Measurements from ENCODE around the gene UBE2H.
A peak's percentile ranks its signal among the peaks of the same experiment; 100 is the strongest.
"Not testable (repeated sequence)": the region's sequence is repeated elsewhere in the genome, so short reads cannot be mapped to it uniquely, and the experiment has no call there.

UBE2H gene

DNA sequence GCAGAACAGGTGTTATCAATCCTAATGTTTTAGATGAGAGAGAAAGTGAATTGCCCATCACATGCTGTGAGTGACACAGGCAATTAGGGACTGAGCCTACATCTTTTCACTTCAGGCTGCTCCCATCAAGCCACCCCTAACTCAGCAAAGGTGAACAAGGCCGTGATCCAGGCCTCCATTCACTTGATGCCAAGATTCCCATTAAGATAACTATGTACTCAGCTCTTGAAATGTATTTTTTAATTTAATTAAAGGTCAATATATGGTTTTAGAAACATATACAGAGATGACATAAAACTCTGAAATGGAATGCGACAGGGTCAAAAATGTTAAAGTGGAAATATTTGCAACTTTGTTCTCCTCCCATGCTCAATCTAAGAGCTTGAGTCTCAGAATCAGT, 27.9 kb upstream of the UBE2H start:
- Histone ChIP-seq H3K36me3 (ENCODE audit: insufficient read depth, insufficient read length, low read length) (no peaks in the 10 kb centered on the region), H3K9ac (ENCODE audit: insufficient read length, low read depth) (no peak overlapping the region), H3K9me3 (ENCODE audit: insufficient read depth, low read length) (no peaks in the 10 kb centered on the region), H3K4me3 (ENCODE audit: insufficient read length, low read depth) (no peak overlapping the region), H3K4me1 (ENCODE audit: insufficient read depth, insufficient read length) (no peaks in the 10 kb centered on the region), H3K27me3 (ENCODE audit: insufficient read depth, insufficient read length) (no peaks in the 10 kb centered on the region)
- TF ChIP-seq ZNF274 (IDR thresholded peaks at IDR 0.05; ENCODE audit: low read depth, low read length) (no peak), SUZ12 (IDR thresholded peaks at IDR 0.05; ENCODE audit: extremely low read depth, insufficient read depth, insufficient read length) (no peak), YY1 (IDR thresholded peaks at IDR 0.05; ENCODE audit: insufficient read depth, insufficient read length) (no peak)
- no peak for DNase-seq (ENCODE audit: low read depth, low spot score)

DNA sequence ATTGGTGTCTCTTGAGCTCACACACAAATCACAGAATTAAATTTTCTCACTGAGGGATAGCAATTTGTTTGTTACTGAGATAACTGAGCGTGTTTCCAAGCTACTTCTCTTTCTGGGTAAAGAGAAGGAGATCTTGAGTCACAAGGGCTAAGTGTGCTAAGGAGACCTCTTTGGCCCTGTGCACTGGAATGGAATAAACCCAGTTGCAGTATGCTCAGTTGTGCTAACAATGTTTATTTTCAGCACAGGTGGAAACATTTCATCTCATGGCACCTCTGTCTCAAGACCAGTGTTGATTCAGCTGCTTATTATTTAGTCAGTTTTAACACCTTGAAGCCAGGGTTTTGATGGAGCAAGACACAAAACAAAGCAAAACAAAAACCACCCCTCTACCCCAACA, 22.5 kb upstream of the UBE2H start:
- Histone ChIP-seq H3K4me3 (ENCODE audit: insufficient read length, low read depth) (no peak overlapping the region), H3K4me1 (ENCODE audit: insufficient read depth, insufficient read length) (no peaks in the 10 kb centered on the region), H3K9ac (ENCODE audit: insufficient read length, low read depth) (no peak overlapping the region), H3K36me3 (ENCODE audit: insufficient read depth, insufficient read length, low read length) (no peaks in the 10 kb centered on the region), H3K9me3 (ENCODE audit: insufficient read depth, low read length) (no peaks in the 10 kb centered on the region), H3K27me3 (ENCODE audit: insufficient read depth, insufficient read length) (no peaks in the 10 kb centered on the region)
- DNase-seq (ENCODE audit: low read depth, low spot score), result no peak
- TF ChIP-seq SUZ12 (IDR thresholded peaks at IDR 0.05; ENCODE audit: extremely low read depth, insufficient read depth, insufficient read length), result no peak
- no peak for TF ChIP-seq YY1 (IDR thresholded peaks at IDR 0.05; ENCODE audit: insufficient read depth, insufficient read length)
- no peak for TF ChIP-seq ZNF274 (IDR thresholded peaks at IDR 0.05; ENCODE audit: low read depth, low read length)

DNA sequence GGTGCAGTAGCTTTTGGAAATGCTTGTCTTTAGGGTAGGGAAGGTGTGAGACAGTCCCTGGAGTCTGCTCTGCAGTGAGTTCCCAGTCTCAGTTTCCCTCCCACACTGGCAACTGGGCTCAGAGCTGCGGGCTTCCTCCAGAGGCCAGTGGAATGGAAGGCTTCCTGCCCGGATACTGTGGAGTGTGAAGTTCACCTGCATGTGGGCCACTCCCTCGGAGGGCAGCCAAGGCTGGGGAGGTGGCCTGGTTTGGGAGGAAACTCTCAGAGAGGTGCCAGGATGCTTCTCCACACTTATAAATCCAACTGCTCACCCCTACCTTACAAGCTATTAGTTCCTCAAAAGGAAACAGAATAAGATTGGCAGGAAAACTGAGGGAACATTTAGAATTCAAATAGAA, 18.1 kb upstream of the UBE2H start:
- H3K27me3 ChIP-seq (ENCODE audit: insufficient read depth, insufficient read length), result no peaks in the 10 kb centered on the region
- H3K4me1 ChIP-seq (ENCODE audit: insufficient read depth, insufficient read length), result peaks cover 8% of the 10 kb centered on the region
- H3K9me3 ChIP-seq (ENCODE audit: insufficient read depth, low read length), result no peaks in the 10 kb centered on the region
- DNase-seq (ENCODE audit: low read depth, low spot score), result no peak
- no peak overlapping the region for H3K4me3 ChIP-seq (ENCODE audit: insufficient read length, low read depth)
- TF ChIP-seq SUZ12 (IDR thresholded peaks at IDR 0.05; ENCODE audit: extremely low read depth, insufficient read depth, insufficient read length) (no peak), ZNF274 (IDR thresholded peaks at IDR 0.05; ENCODE audit: low read depth, low read length) (no peak), YY1 (IDR thresholded peaks at IDR 0.05; ENCODE audit: insufficient read depth, insufficient read length) (no peak)
- no peaks in the 10 kb centered on the region for H3K36me3 ChIP-seq (ENCODE audit: insufficient read depth, insufficient read length, low read length)
- no peak overlapping the region for H3K9ac ChIP-seq (ENCODE audit: insufficient read length, low read depth)

DNA sequence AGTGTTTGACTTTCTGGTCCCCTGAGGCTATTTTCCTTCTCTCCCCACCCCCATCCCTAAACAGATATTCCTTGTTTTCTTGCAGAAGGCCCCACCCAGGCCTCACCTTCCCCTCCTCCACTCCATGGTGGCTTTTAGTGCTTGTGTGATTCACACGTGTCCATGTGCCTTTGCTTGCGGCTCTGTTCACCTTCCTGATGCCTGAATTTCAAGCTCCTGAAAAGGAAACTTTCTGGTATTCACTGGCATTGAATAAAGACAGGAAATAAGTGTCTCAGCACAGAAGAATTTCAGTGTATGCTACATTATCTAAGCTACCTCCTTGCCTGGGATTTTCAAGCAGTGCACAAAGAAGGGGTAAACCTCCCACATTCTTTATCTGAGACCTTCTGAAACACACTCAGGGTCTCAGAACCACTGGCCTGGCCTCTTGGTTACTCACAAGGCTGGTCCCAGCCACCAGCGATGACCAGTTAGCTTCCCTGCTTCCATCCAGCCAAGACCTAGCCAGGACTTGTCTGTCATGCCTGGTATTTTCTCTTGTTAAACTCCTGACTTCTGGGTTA, 17.2 kb upstream of the UBE2H start:
- Histone ChIP-seq H3K9me3 (ENCODE audit: insufficient read depth, low read length) (no peaks in the 10 kb centered on the region), H3K4me1 (ENCODE audit: insufficient read depth, insufficient read length) (peaks cover 8% of the 10 kb centered on the region), H3K9ac (ENCODE audit: insufficient read length, low read depth) (peak overlapping the region; percentile 51), H3K36me3 (ENCODE audit: insufficient read depth, insufficient read length, low read length) (no peaks in the 10 kb centered on the region), H3K27me3 (ENCODE audit: insufficient read depth, insufficient read length) (no peaks in the 10 kb centered on the region), H3K4me3 (ENCODE audit: insufficient read length, low read depth) (no peak overlapping the region)
- DNase-seq (ENCODE audit: low read depth, low spot score), result peak; percentile 54
- TF ChIP-seq YY1 (IDR thresholded peaks at IDR 0.05; ENCODE audit: insufficient read depth, insufficient read length), result no peak
- no peak for TF ChIP-seq ZNF274 (IDR thresholded peaks at IDR 0.05; ENCODE audit: low read depth, low read length)
- no peak for TF ChIP-seq SUZ12 (IDR thresholded peaks at IDR 0.05; ENCODE audit: extremely low read depth, insufficient read depth, insufficient read length)

DNA sequence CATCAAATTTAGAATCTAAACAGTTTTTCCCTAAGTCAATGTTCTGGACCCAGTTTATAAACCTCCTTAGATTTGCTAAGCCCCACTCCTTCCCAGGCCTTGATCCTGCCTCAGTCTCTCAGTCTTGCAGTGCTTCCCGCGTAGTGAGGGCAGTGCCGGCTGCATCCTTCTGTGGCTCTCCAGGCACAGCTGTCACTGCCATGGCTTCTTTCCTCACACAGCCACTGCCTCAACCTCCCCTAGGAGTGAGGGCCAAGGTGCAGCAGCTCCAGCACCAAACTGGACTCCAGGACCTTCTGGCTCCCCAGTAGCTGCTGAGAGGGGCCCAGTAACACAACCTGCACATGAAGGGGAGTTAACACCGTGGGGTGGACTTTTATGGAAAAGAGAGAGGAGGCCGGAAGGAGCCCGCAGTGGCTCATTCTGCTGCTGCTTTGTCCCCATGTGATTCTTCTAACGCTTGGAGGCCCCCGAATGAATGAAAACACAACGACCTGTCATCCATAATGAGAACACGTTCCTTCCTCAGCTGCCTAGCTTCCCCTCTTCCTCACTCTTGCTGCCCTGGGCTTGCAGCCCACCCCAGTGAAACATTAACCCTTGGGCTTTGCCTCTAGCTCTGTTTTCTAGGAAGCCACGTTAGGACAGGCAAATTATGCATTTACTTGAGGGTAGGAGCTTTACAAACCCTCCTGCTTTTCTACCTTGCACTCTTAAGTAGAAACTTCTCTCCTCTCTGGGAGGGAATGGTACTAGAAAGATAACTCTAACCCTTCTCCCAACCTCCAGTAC, 16.0 kb upstream of the UBE2H start:
- H3K9ac ChIP-seq (ENCODE audit: insufficient read length, low read depth), result no peak overlapping the region
- H3K36me3 ChIP-seq (ENCODE audit: insufficient read depth, insufficient read length, low read length), result no peaks in the 10 kb centered on the region
- DNase-seq (ENCODE audit: low read depth, low spot score), result no peak
- peaks cover 8% of the 10 kb centered on the region for H3K4me1 ChIP-seq (ENCODE audit: insufficient read depth, insufficient read length)
- no peaks in the 10 kb centered on the region for H3K27me3 ChIP-seq (ENCODE audit: insufficient read depth, insufficient read length)
- TF ChIP-seq ZNF274 (IDR thresholded peaks at IDR 0.05; ENCODE audit: low read depth, low read length), result no peak
- no peak for TF ChIP-seq YY1 (IDR thresholded peaks at IDR 0.05; ENCODE audit: insufficient read depth, insufficient read length)
- no peaks in the 10 kb centered on the region for H3K9me3 ChIP-seq (ENCODE audit: insufficient read depth, low read length)
- no peak overlapping the region for H3K4me3 ChIP-seq (ENCODE audit: insufficient read length, low read depth)

DNA sequence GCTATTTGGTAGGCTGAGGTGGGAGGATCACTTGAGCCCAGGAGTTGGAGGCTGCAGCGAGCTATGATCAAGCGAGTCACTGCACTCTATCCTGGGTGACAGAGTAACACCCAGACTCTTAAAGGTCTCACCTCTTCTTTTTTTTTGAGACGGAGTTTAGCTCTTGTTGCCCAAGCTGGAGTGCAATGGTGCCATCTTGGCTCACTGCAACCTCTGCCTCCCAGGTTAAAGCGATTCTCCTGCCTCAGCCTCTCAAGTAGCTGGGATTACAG, 7.4 kb upstream of the UBE2H start:
- H3K4me1 ChIP-seq (ENCODE audit: insufficient read depth, insufficient read length); H3K9me3 ChIP-seq (ENCODE audit: insufficient read depth, low read length); H3K4me3 ChIP-seq (ENCODE audit: insufficient read length, low read depth); H3K9ac ChIP-seq (ENCODE audit: insufficient read length, low read depth); H3K36me3 ChIP-seq (ENCODE audit: insufficient read depth, insufficient read length, low read length); H3K27me3 ChIP-seq (ENCODE audit: insufficient read depth, insufficient read length); DNase-seq (ENCODE audit: low read depth, low spot score): not testable (repeated sequence)

DNA sequence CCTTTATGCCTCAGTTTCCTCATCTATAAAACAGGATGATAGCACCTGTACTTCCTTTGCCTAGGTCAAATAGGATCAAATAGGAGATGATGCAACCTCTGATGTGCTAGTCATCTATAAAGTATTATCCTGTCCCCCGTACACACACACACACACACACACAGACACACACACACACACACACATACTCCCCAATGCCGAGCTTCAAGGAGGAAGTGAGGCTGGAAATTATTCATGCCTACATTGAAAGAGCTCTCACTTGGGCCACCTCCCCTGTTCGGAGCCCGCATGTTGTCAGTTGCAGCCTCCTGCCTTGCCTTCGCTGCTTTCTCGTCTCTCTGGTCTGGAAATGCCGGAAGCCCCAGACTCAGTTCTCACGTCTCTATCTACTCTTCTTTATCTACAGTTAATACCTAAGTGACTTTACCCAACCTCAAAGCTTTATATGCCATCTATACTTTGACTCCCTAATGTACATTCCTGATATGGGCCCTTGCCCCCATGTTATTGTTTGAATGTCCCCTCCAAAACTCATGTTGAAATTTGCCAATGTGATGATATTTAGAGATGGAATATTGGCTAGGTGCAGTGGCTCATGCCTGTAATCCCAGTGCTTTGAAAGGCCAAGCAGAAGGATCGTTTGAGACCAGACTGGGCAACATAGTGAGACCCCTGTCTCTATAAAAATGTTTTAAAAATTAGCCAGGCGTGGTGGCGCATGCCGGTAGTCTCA, 6.9 kb upstream of the UBE2H start:
- TF ChIP-seq ZNF274 (IDR thresholded peaks at IDR 0.05; ENCODE audit: low read depth, low read length), result no peak
- TF ChIP-seq SUZ12 (IDR thresholded peaks at IDR 0.05; ENCODE audit: extremely low read depth, insufficient read depth, insufficient read length), result no peak
- TF ChIP-seq YY1 (IDR thresholded peaks at IDR 0.05; ENCODE audit: insufficient read depth, insufficient read length), result no peak

More for the DNA sequence above, 6.9 kb upstream of the UBE2H start:
- Histone ChIP-seq H3K9me3 (ENCODE audit: insufficient read depth, low read length) (no peaks in the 10 kb centered on the region), H3K36me3 (ENCODE audit: insufficient read depth, insufficient read length, low read length) (no peaks in the 10 kb centered on the region), H3K4me3 (ENCODE audit: insufficient read length, low read depth) (no peak overlapping the region), H3K27me3 (ENCODE audit: insufficient read depth, insufficient read length) (no peaks in the 10 kb centered on the region), H3K4me1 (ENCODE audit: insufficient read depth, insufficient read length) (no peaks in the 10 kb centered on the region), H3K9ac (ENCODE audit: insufficient read length, low read depth) (no peak overlapping the region)
- no peak for DNase-seq (ENCODE audit: low read depth, low spot score)

Data from NT2/D1 (cell line).